Measurements from ENCODE around the gene FAM227B.
A peak's percentile ranks its signal among the peaks of the same experiment; 100 is the strongest.
"Not testable (repeated sequence)": the region's sequence is repeated elsewhere in the genome, so short reads cannot be mapped to it uniquely, and the experiment has no call there.

The FAM227B gene

GRCh38 chr15:49556437-49556836, 64.2 kb downstream of the FAM227B start:
- Histone ChIP-seq H3K27me3 (ENCODE audit: insufficient read depth, low read length) (no peaks in the 10 kb centered on the region), H3K4me3 (ENCODE audit: low read length) (no peak overlapping the region), H3K9ac (ENCODE audit: low read depth, low read length) (no peak overlapping the region), H3K27ac (ENCODE audit: low read depth, low read length) (no peak overlapping the region), H3K9me3 (ENCODE audit: insufficient read depth, low read depth, low read length) (peaks cover 15% of the 10 kb centered on the region; the same call in 1 of the 2 replicates), H3K36me3 (ENCODE audit: insufficient read depth, low read length) (no peaks in the 10 kb centered on the region), H3K4me1 (ENCODE audit: insufficient read depth, low read length) (no peaks in the 10 kb centered on the region)
- 86% methylated on average over 3 of the region's 3 CpGs for WGBS

GRCh38 chr15:49550342-49550741, 70.3 kb downstream of the FAM227B start:
- H3K9ac ChIP-seq (ENCODE audit: low read depth, low read length); H3K9me3 ChIP-seq (ENCODE audit: insufficient read depth, low read depth, low read length); H3K36me3 ChIP-seq (ENCODE audit: insufficient read depth, low read length); H3K27me3 ChIP-seq (ENCODE audit: insufficient read depth, low read length); H3K27ac ChIP-seq (ENCODE audit: low read depth, low read length); H3K4me1 ChIP-seq (ENCODE audit: insufficient read depth, low read length); H3K4me3 ChIP-seq (ENCODE audit: low read length): not testable (repeated sequence)
- WGBS = 96% methylated on average over 14 of the region's 30 CpGs

GRCh38 chr15:49538520-49538919, 82.1 kb downstream of the FAM227B start:
- Histone ChIP-seq H3K4me1 (ENCODE audit: insufficient read depth, low read length) (no peaks in the 10 kb centered on the region), H3K9ac (ENCODE audit: low read depth, low read length) (no peak overlapping the region), H3K27me3 (ENCODE audit: insufficient read depth, low read length) (no peaks in the 10 kb centered on the region), H3K9me3 (ENCODE audit: insufficient read depth, low read depth, low read length) (no peaks in the 10 kb centered on the region), H3K36me3 (ENCODE audit: insufficient read depth, low read length) (no peaks in the 10 kb centered on the region), H3K4me3 (ENCODE audit: low read length) (no peak overlapping the region), H3K27ac (ENCODE audit: low read depth, low read length) (no peak overlapping the region)

- H3K9ac ChIP-seq (ENCODE audit: low read depth, low read length) = no peak overlapping the region
- no peak overlapping the region for H3K27ac ChIP-seq (ENCODE audit: low read depth, low read length)
- WGBS = no CpG with 5 or more reads among the region's 1 CpG
- no peaks in the 10 kb centered on the region for H3K36me3 ChIP-seq (ENCODE audit: insufficient read depth, low read length)
- H3K4me1 ChIP-seq (ENCODE audit: insufficient read depth, low read length) = no peaks in the 10 kb centered on the region
- H3K4me3 ChIP-seq (ENCODE audit: low read length) = no peak overlapping the region
- no peaks in the 10 kb centered on the region for H3K27me3 ChIP-seq (ENCODE audit: insufficient read depth, low read length)
- H3K9me3 ChIP-seq (ENCODE audit: insufficient read depth, low read depth, low read length) = no peaks in the 10 kb centered on the region
These were observed 90.5 kb downstream of the FAM227B start for GRCh38 chr15:49530092-49530491.

GRCh38 chr15:49528289-49528688, 92.3 kb downstream of the FAM227B start:
- Histone ChIP-seq H3K9ac (ENCODE audit: low read depth, low read length) (no peak overlapping the region), H3K36me3 (ENCODE audit: insufficient read depth, low read length) (no peaks in the 10 kb centered on the region), H3K27ac (ENCODE audit: low read depth, low read length) (no peak overlapping the region), H3K4me3 (ENCODE audit: low read length) (no peak overlapping the region), H3K27me3 (ENCODE audit: insufficient read depth, low read length) (no peaks in the 10 kb centered on the region), H3K4me1 (ENCODE audit: insufficient read depth, low read length) (no peaks in the 10 kb centered on the region), H3K9me3 (ENCODE audit: insufficient read depth, low read depth, low read length) (0 out of 2 replicates have a peak, but pooled peaks cover 4% of the 10 kb centered on the region)
- 86% methylated on average over 2 of the region's 4 CpGs for WGBS

DNA sequence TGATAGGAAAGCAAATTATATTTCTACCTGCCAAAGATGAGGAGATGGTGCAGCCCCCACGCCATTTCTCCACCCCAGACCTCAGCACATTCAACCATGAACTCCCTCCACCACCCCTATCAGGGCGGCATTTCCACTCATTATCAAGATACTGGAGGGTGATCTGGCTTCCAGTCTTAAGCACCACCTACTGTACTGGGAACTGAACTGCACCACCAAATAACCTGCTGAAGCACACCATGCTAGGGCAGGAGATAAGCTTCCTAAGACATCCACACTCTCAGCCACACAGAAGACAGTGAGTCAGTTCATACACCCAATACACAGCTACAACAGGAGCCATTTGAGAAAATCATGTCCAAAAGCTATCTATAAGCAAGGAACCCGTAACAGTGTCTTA, 98.8 kb downstream of the FAM227B start:
- H3K27me3 ChIP-seq (ENCODE audit: insufficient read depth, low read length) = no peaks in the 10 kb centered on the region
- peaks cover 12% of the 10 kb centered on the region; the same call in 1 of the 2 replicates for H3K9me3 ChIP-seq (ENCODE audit: insufficient read depth, low read depth, low read length)
- 90% methylated on average over 3 of the region's 3 CpGs for WGBS

DNA sequence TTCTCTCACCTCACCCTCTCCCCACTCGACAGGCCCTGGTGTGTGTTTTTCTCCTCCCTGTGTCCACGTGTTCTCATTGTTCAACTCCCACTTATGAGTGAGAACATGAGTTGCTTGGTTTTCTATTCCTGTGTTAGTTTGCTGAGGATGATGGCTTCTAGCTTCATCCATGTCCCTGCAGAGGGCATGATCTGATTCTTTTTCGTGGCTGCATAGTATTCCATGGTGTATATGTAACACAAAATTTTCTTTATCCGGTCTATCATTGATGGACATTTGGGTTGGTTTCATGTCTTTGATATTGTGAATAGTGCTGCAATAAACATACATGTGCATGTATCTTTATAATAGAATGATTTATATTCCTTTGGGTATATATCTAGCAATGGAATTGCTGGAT, 107.9 kb downstream of the FAM227B start:
- H3K9ac ChIP-seq (ENCODE audit: low read depth, low read length); H3K27me3 ChIP-seq (ENCODE audit: insufficient read depth, low read length); H3K36me3 ChIP-seq (ENCODE audit: insufficient read depth, low read length); H3K27ac ChIP-seq (ENCODE audit: low read depth, low read length); H3K9me3 ChIP-seq (ENCODE audit: insufficient read depth, low read depth, low read length); H3K4me3 ChIP-seq (ENCODE audit: low read length); H3K4me1 ChIP-seq (ENCODE audit: insufficient read depth, low read length): not testable (repeated sequence)
- 94% methylated on average over 4 of the region's 4 CpGs for WGBS

More for the DNA sequence above, 98.8 kb downstream of the FAM227B start:
- no peak overlapping the region for H3K4me3 ChIP-seq (ENCODE audit: low read length)
- no peak overlapping the region for H3K9ac ChIP-seq (ENCODE audit: low read depth, low read length)
- no peak overlapping the region for H3K27ac ChIP-seq (ENCODE audit: low read depth, low read length)
- no peaks in the 10 kb centered on the region for H3K36me3 ChIP-seq (ENCODE audit: insufficient read depth, low read length)
- H3K4me1 ChIP-seq (ENCODE audit: insufficient read depth, low read length) = no peaks in the 10 kb centered on the region

DNA sequence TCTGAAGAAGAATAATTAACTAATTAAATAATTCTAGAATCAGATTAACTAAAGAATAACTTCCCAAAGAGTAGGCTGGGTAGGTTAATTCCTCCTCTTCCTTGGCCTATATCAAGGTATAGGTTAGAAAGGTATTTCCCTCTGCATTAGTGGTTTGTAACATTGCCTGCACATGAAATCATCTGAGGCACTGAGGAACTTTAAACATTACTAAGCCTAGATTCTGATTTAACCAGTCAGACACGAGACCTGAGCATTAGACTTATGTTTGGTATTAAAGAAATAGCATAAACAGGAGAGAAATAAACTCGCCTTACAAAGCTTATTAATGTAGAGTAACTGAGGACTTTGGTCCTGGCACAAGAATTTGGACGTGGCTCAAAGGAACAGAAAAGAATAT, 113.4 kb downstream of the FAM227B start:
- 88% methylated on average over 3 of the region's 3 CpGs for WGBS
- Histone ChIP-seq H3K36me3 (ENCODE audit: insufficient read depth, low read length) (no peaks in the 10 kb centered on the region), H3K9ac (ENCODE audit: low read depth, low read length) (no peak overlapping the region), H3K9me3 (ENCODE audit: insufficient read depth, low read depth, low read length) (peaks cover 6% of the 10 kb centered on the region), H3K27me3 (ENCODE audit: insufficient read depth, low read length) (no peaks in the 10 kb centered on the region), H3K4me3 (ENCODE audit: low read length) (no peak overlapping the region), H3K4me1 (ENCODE audit: insufficient read depth, low read length) (no peaks in the 10 kb centered on the region), H3K27ac (ENCODE audit: low read depth, low read length) (no peak overlapping the region)

DNA sequence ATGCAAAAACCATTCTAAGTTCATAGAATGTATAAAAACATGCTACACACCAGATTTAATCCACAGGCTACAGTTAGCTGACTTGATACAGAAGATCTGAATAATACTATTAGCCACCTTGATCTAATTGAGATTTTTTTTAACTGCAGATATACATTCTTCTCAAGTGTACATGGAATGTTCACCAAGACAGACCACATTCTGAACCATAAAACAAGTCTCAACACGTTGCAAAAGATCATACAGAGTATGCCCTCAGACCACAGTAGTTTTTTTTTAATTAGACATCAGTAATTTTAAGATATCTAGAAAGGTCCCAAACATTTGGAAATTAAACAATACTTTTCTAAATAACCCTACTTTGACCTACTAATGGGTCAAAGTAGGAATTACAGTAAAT, 114.3 kb downstream of the FAM227B start:
- H3K36me3 ChIP-seq (ENCODE audit: insufficient read depth, low read length) = no peaks in the 10 kb centered on the region
- no peak overlapping the region for H3K4me3 ChIP-seq (ENCODE audit: low read length)
- peaks cover 15% of the 10 kb centered on the region for H3K9me3 ChIP-seq (ENCODE audit: insufficient read depth, low read depth, low read length)
- H3K9ac ChIP-seq (ENCODE audit: low read depth, low read length) = no peak overlapping the region
- no peaks in the 10 kb centered on the region for H3K27me3 ChIP-seq (ENCODE audit: insufficient read depth, low read length)
- H3K4me1 ChIP-seq (ENCODE audit: insufficient read depth, low read length) = no peaks in the 10 kb centered on the region
- 44% methylated on average over 1 of the region's 1 CpG for WGBS
- H3K27ac ChIP-seq (ENCODE audit: low read depth, low read length) = no peak overlapping the region

- H3K4me1 ChIP-seq (ENCODE audit: insufficient read depth, low read length) = no peaks in the 10 kb centered on the region
- H3K27ac ChIP-seq (ENCODE audit: low read depth, low read length) = peak overlapping the region; percentile 14; the same call in 1 of the 2 replicates
- WGBS = 94% methylated on average over 1 of the region's 1 CpG
- no peak overlapping the region for H3K9ac ChIP-seq (ENCODE audit: low read depth, low read length)
- H3K9me3 ChIP-seq (ENCODE audit: insufficient read depth, low read depth, low read length) = peaks cover 24% of the 10 kb centered on the region
- no peaks in the 10 kb centered on the region for H3K27me3 ChIP-seq (ENCODE audit: insufficient read depth, low read length)
- no peaks in the 10 kb centered on the region for H3K36me3 ChIP-seq (ENCODE audit: insufficient read depth, low read length)
- H3K4me3 ChIP-seq (ENCODE audit: low read length) = no peak overlapping the region
These were observed 119.0 kb downstream of the FAM227B start for GRCh38 chr15:49501586-49501985.

GRCh38 chr15:49495993-49496753, 124.4 kb downstream of the FAM227B start:
- Histone ChIP-seq H3K9ac (ENCODE audit: low read depth, low read length) (no peak overlapping the region), H3K27me3 (ENCODE audit: insufficient read depth, low read length) (no peaks in the 10 kb centered on the region), H3K4me3 (ENCODE audit: low read length) (no peak overlapping the region), H3K9me3 (ENCODE audit: insufficient read depth, low read depth, low read length) (peaks cover 7% of the 10 kb centered on the region), H3K4me1 (ENCODE audit: insufficient read depth, low read length) (no peaks in the 10 kb centered on the region), H3K27ac (ENCODE audit: low read depth, low read length) (no peak overlapping the region), H3K36me3 (ENCODE audit: insufficient read depth, low read length) (no peaks in the 10 kb centered on the region)
- WGBS = 100% methylated on average over 1 of the region's 3 CpGs

GRCh38 chr15:49494842-49495241, 125.8 kb downstream of the FAM227B start:
- H3K9ac ChIP-seq (ENCODE audit: low read depth, low read length) = no peak overlapping the region
- H3K4me3 ChIP-seq (ENCODE audit: low read length) = no peak overlapping the region
- no peaks in the 10 kb centered on the region for H3K27me3 ChIP-seq (ENCODE audit: insufficient read depth, low read length)
- 100% methylated on average over 1 of the region's 1 CpG for WGBS
- H3K9me3 ChIP-seq (ENCODE audit: insufficient read depth, low read depth, low read length) = no peaks in the 10 kb centered on the region
- H3K4me1 ChIP-seq (ENCODE audit: insufficient read depth, low read length) = no peaks in the 10 kb centered on the region
- no peak overlapping the region for H3K27ac ChIP-seq (ENCODE audit: low read depth, low read length)
- no peaks in the 10 kb centered on the region for H3K36me3 ChIP-seq (ENCODE audit: insufficient read depth, low read length)

Measured in HUES64 (cell line).